OCI-LY7 (cell line): Measurements from ENCODE around the gene LENG1. TPM values are rescaled to one million over a fixed set of nuclear protein-coding genes. Genes with fewer than 3 reads are reported as not detected.

Experiments used
- BruUV-seq: library from RNA; stranded (reverse); fragments of 400-500 nt; replicated peaks from 2 replicates; lab custom pipeline; 2021; lab: Mats Ljungman, UMichigan
- CTCF ChIA-PET: fragments of 300-600 bp; sonication (Branson Sonifier 250); formaldehyde crosslinking; loops from one replicate; lab custom pipeline; 2022; ENCODE audit warnings: antibody characterized with exemption; ENCODE audit not compliant: unreplicated experiment; lab: Charles Lee
- POLR2A ChIA-PET: fragments of 300-600 bp; sonication (Branson Sonifier 250); formaldehyde crosslinking; loops from one replicate; lab custom pipeline; 2022; ENCODE audit warnings: antibody characterized with exemption; lab: Charles Lee
- DNase-seq: peaks from one replicate; pipeline ENCODE4 v3.0.0-alpha.2; 2015; ENCODE audit warnings: low spot score
- H2AFZ ChIP-seq: fragments of 200-600 bp; sonication (generic), shearing (Covaris generic); 2 replicates; pipeline ENCODE4 v1.6.1; 2014; ENCODE audit warnings: mild to moderate bottlenecking, antibody characterized with exemption, low read length, moderate library complexity
- H3K27ac ChIP-seq: fragments of 200-600 bp; sonication (generic); 2 replicates; pipeline ENCODE4 v1.5.1; 2014; ENCODE audit warnings: mixed run types, low read depth, mild to moderate bottlenecking, moderate library complexity, low read length, inconsistent platforms; ENCODE audit not compliant: poor library complexity, severe bottlenecking
- H3K36me3 ChIP-seq: fragments of 200-600 bp; sonication (generic); 2 replicates; pipeline ENCODE4 v1.6.1; 2014; ENCODE audit warnings: mild to moderate bottlenecking, antibody characterized with exemption, low read length, moderate library complexity, mixed read lengths; ENCODE audit not compliant: insufficient read depth
- H3K4me1 ChIP-seq: fragments of 200-600 bp; sonication (generic); 2 replicates; pipeline ENCODE4 v1.5.1; 2014; ENCODE audit warnings: mild to moderate bottlenecking, low read length; ENCODE audit not compliant: insufficient read depth, poor library complexity, severe bottlenecking
- H3K4me2 ChIP-seq: fragments of 200-600 bp; sonication (generic); 2 replicates; pipeline ENCODE4 v1.6.1; 2014; ENCODE audit warnings: mild to moderate bottlenecking, low read length
- H3K4me3 ChIP-seq: fragments of 200-600 bp; sonication (generic); 2 replicates; pipeline ENCODE4 v1.5.1; 2014; ENCODE audit warnings: mild to moderate bottlenecking, low read depth, low read length; ENCODE audit not compliant: poor library complexity, severe bottlenecking
- H3K79me2 ChIP-seq: fragments of 200-600 bp; sonication (generic); 2 replicates; pipeline ENCODE4 v1.6.1; 2016; ENCODE audit warnings: low read depth, mild to moderate bottlenecking, low read length, moderate library complexity, mixed read lengths; ENCODE audit not compliant: insufficient read depth
- H3K9me2 ChIP-seq: fragments of 200-600 bp; sonication (generic); 2 replicates; pipeline ENCODE4 v1.6.1; 2016; ENCODE audit warnings: mild to moderate bottlenecking, low read length, mixed read lengths; ENCODE audit not compliant: insufficient read depth
- H3K9me3 ChIP-seq: fragments of 200-600 bp; sonication (generic); 2 replicates; pipeline ENCODE4 v1.6.1; 2014; ENCODE audit warnings: mild to moderate bottlenecking, mixed run types, low read length, mixed read lengths
- H4K20me1 ChIP-seq: fragments of 200-600 bp; sonication (generic); 2 replicates; pipeline ENCODE4 v1.6.1; 2014; ENCODE audit warnings: mild to moderate bottlenecking, antibody characterized with exemption, low read length, moderate library complexity, mixed read lengths; ENCODE audit not compliant: insufficient read depth
- EZH2phosphoT487 ChIP-seq: fragments of 200-600 bp; sonication (generic); IDR thresholded peaks from 2 replicates; pipeline ENCODE4 v1.6.1; 2018; ENCODE audit warnings: low read depth, borderline replicate concordance, mild to moderate bottlenecking, mixed run types, antibody characterized with exemption, low read length, moderate library complexity, mixed read lengths
- intact Hi-C: fragments of 100-400 bp; cut with micrococcal nuclease; formaldehyde crosslinking; loops from one replicate; pipeline ENCODE4 v1.10.0; 2022; ENCODE audit not compliant: unreplicated experiment
- total RNA-seq, 2 experiments: library from RNA; depleted of rRNA in 1 of 2; stranded (reverse); fragments of >200 nt in 1 of 2; shearing (Covaris generic) in 1 of 2; gene quantifications; 2 replicates each; pipeline ENCODE4 v1.2.3, GENCODE V29; 2014 to 2022
- TF ChIP-seq, protein P1 (sequence below): fragments of 200-600 bp; sonication (generic); conservative IDR thresholded peaks from 2 replicates; pipeline ENCODE4 v1.5.1; 2014; ENCODE audit warnings: mild to moderate bottlenecking, antibody characterized with exemption, low read length, moderate library complexity, mixed read lengths

The LENG1 gene
- total RNA-seq, 2 experiments from 2014 or later: 4.7 to 8.0 TPM

DNA sequence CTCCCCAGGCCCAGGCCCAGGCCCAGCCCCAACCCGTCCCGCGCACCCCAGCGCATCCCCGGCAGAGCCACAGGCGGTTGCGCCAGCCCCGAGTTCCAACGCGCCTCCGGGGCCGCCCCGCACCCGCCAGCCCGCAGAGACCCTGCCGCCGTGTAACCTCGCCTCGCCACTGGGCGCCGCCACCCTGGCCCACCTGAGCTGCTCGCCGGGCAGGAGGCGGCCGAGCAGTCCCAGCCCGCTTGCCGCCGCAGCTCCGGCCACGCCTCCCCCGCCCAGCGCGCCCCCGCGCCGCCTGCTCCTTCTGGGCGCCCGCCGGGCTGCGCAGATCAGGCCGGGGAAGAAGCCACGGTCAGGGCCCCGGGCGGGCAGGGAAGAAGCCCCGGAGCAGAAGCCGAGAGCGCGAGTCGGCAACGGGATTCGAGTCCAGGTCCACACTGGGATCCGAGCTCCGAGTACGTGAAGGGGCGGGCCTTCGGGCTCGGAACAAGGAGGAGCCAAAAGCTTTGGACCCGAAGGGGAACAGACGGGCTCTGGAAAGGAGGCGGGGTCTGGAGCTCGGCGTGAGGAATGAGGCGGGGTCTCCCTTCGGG is 29.7 kb upstream of the LENG1 start, which contains the start of gene MBOAT7:
Gene MBOAT7 (minus strand): TSS at position 436 of the 590 bp plus-strand sequence. CDS start 1,072 bp downstream, outside the sequence.
- Histone ChIP-seq H2AFZ (peak within 1 kb of the TSS; percentile 48; the same call in 1 of the 2 replicates), H3K4me2 (peak within 1 kb of the TSS; percentile 97), H3K4me3 (peak within 1 kb of the TSS; percentile 76), H3K9me2 (no peaks in the 10 kb centered on the region), H3K79me2 (peaks cover 21% of the 10 kb centered on the region; the same call in 1 of the 2 replicates), H3K4me1 (peaks cover 25% of the 10 kb centered on the region), H3K9me3 (no peaks in the 10 kb centered on the region), H3K27ac (peak within 1 kb of the TSS; percentile 82), H3K36me3 (peaks cover 13% of the 10 kb centered on the region), H4K20me1 (no peaks in the 10 kb centered on the region)
- TF ChIP-seq, protein P1, sequence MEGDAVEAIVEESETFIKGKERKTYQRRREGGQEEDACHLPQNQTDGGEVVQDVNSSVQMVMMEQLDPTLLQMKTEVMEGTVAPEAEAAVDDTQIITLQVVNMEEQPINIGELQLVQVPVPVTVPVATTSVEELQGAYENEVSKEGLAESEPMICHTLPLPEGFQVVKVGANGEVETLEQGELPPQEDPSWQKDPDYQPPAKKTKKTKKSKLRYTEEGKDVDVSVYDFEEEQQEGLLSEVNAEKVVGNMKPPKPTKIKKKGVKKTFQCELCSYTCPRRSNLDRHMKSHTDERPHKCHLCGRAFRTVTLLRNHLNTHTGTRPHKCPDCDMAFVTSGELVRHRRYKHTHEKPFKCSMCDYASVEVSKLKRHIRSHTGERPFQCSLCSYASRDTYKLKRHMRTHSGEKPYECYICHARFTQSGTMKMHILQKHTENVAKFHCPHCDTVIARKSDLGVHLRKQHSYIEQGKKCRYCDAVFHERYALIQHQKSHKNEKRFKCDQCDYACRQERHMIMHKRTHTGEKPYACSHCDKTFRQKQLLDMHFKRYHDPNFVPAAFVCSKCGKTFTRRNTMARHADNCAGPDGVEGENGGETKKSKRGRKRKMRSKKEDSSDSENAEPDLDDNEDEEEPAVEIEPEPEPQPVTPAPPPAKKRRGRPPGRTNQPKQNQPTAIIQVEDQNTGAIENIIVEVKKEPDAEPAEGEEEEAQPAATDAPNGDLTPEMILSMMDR: peak; percentile 71
- TF ChIP-seq EZH2phosphoT487: no peak
- ChIA-PET POLR2A (interaction anchor here (0.6 to 2.2 kb wide), 5 partner anchors 9 to 1070 kb away, joined by 3 to 10 read pairs (median 5); partner anchors contain the start of genes CNOT3, LENG1 and RPS9), CTCF (interaction anchor here (0.7 to 1.4 kb wide), 3 partner anchors 46 to 200 kb away, joined by 3 to 4 read pairs (median 3); no protein-coding TSS in a partner anchor)
- DNase-seq: peak; percentile 87
- no TSS peak for BruUV-seq
- intact Hi-C loops: no loop called here

DNA sequence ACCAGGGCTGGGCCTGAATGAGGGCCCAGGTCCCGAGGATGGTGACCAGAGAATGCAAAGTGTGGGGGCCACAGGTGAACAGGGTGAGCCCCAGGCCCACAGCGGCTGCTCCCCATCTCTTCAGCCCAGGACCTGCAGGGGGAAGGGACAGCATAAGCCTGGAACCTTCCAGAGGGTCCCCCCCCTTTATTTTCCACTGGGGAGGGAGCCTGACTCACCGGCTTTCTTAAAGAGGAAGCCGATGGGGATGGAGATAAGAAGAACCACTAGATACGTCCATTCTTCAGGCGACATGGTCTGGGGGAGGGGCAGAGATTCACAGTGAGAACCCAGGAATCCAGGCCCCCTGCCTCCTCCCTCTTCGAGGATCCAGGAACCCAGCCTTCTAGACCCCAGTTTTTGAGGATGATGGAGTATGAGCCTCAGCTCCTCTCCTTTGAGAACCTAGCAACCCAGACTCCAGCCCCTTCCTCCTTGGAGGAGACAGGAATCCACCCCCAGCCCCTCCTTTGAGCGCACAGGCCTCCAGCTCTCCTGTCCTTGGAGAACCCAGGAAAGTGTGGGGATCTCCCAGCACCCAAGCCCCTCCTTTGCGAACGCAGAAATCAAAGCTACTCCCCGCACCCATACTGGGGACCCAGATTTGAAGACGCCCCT is 28.8 kb upstream of the LENG1 start:
- H2AFZ ChIP-seq: no peak overlapping the region; the same call in 1 of the 2 replicates
- TF ChIP-seq EZH2phosphoT487: no peak
- TF ChIP-seq, protein P1: no peak

More for the DNA sequence above, 28.8 kb upstream of the LENG1 start:
- ChIA-PET CTCF (no interaction called here), POLR2A (interaction anchor here (0.6 to 2.2 kb wide), 3 partner anchors 10 to 51 kb away, joined by 3 to 10 read pairs (median 7); partner anchors contain the start of genes CNOT3 and LENG1)
- Histone ChIP-seq H3K9me3 (no peaks in the 10 kb centered on the region), H3K9me2 (no peaks in the 10 kb centered on the region), H3K27ac (peak overlapping the region; percentile 82), H3K36me3 (peaks cover 6% of the 10 kb centered on the region), H4K20me1 (no peaks in the 10 kb centered on the region), H3K4me3 (peak overlapping the region; percentile 76), H3K4me2 (peak overlapping the region; percentile 97), H3K4me1 (peaks cover 25% of the 10 kb centered on the region), H3K79me2 (peaks cover 21% of the 10 kb centered on the region; the same call in 1 of the 2 replicates)
- no peak for DNase-seq
- BruUV-seq: no TSS peak
- intact Hi-C loops: no loop called here
